Caco-2 (cell line): ENCODE data around the gene PPP2R5E. TPM values are rescaled to one million over a fixed set of nuclear protein-coding genes. Genes with fewer than 3 reads are reported as not detected.

Source experiments
- BruUV-seq: library from RNA; stranded (reverse); fragments of 400-500 nt; replicated peaks from 2 replicates; lab custom pipeline; 2021; lab: Mats Ljungman, UMichigan
- CTCF ChIA-PET: fragments of 300-600 bp; sonication (Branson Sonifier 250); formaldehyde crosslinking; loops from one replicate; lab custom pipeline; 2022; ENCODE audit warnings: antibody characterized with exemption; lab: Charles Lee
- POLR2A ChIA-PET: fragments of 300-600 bp; sonication (Branson Sonifier 250); formaldehyde crosslinking; loops from one replicate; lab custom pipeline; 2022; ENCODE audit warnings: antibody characterized with exemption; lab: Charles Lee
- DNase-seq, 2 experiments: peaks; one replicate each; pipeline versions ENCODE4 v3.0.0 to v3.0.0-alpha.2; 2020 to 2022
- H3K27me3 ChIP-seq: replicated peaks from 2 replicates; pipeline ENCODE4 v1.6.0; 2011; ENCODE audit warnings: low read length; ENCODE audit not compliant: control insufficient read depth, insufficient read depth
- H3K36me3 ChIP-seq: 2 replicates; pipeline ENCODE4 v1.5.1; 2011; ENCODE audit warnings: low read length; ENCODE audit not compliant: control insufficient read depth, insufficient read depth
- H3K4me1 ChIP-seq: fragments of 250-450 bp; sonication (Bioruptor Pico); 2 replicates; pipeline ENCODE4 v1.5.1; 2020; ENCODE audit warnings: mild to moderate bottlenecking
- H3K4me3 ChIP-seq: 2 replicates; pipeline ENCODE4 v1.5.1; 2011; ENCODE audit warnings: low read depth, mild to moderate bottlenecking, control low read depth, low read length
- H3K9me3 ChIP-seq: fragments of 250-450 bp; sonication (Bioruptor Pico); 2 replicates; pipeline ENCODE4 v1.5.1; 2020; ENCODE audit warnings: mild to moderate bottlenecking, moderate library complexity
- H3K27ac Mint-ChIP-seq: one replicate; pipeline ENCODE4 v1.8.0; 2022; ENCODE audit warnings: mixed read lengths; ENCODE audit not compliant: unreplicated experiment
- H3K27me3 Mint-ChIP-seq: one replicate; pipeline ENCODE4 v1.8.0; 2022; ENCODE audit warnings: mixed read lengths; ENCODE audit not compliant: insufficient read depth, unreplicated experiment
- H3K36me3 Mint-ChIP-seq: one replicate; pipeline ENCODE4 v1.8.0; 2022; ENCODE audit warnings: mild to moderate bottlenecking, mixed read lengths; ENCODE audit not compliant: insufficient read depth, unreplicated experiment
- H3K4me1 Mint-ChIP-seq: one replicate; pipeline ENCODE4 v1.8.0; 2022; ENCODE audit warnings: low read depth, mixed read lengths; ENCODE audit not compliant: unreplicated experiment
- H3K4me3 Mint-ChIP-seq: one replicate; pipeline ENCODE4 v1.8.0; 2022; ENCODE audit warnings: mild to moderate bottlenecking, moderate library complexity, mixed read lengths; ENCODE audit not compliant: unreplicated experiment
- H3K9me3 Mint-ChIP-seq: one replicate; pipeline ENCODE4 v1.8.0; 2022; ENCODE audit warnings: mixed read lengths; ENCODE audit not compliant: unreplicated experiment
- CTCF ChIP-seq, 2 experiments: fragments of 200-600 bp in 1 of 2; IDR thresholded peaks; 1 replicate in 1 of 2; 2 replicates in 1 of 2; pipeline versions ENCODE4 v1.5.1 to v1.8.0; 2011 to 2022; ENCODE audit warnings: antibody characterized with exemption in 1 of 2, control low read depth in 1 of 2, inconsistent platforms in 1 of 2, low read depth in 1 of 2, low read length in 1 of 2, mild to moderate bottlenecking in 1 of 2, moderate library complexity in 1 of 2; ENCODE audit not compliant: insufficient read depth in 1 of 2, severe bottlenecking in 1 of 2, unreplicated experiment in 1 of 2
- intact Hi-C: fragments of 100-400 bp; cut with micrococcal nuclease; formaldehyde crosslinking; loops from one replicate; pipeline ENCODE4 v1.10.0; 2022; ENCODE audit not compliant: unreplicated experiment
- total RNA-seq: library from RNA; stranded (reverse); gene quantifications from 2 replicates; pipeline ENCODE4 v1.2.3, GENCODE V29; 2022

The PPP2R5E gene
- total RNA-seq, 1 experiment from 2014 or later = 58.6 TPM

- POLR2A ChIA-PET = no interaction called here
- Histone ChIP-seq H3K9me3 (no peaks in the 10 kb centered on the region), H3K4me1 (no peaks in the 10 kb centered on the region), H3K4me3 (no peak overlapping the region), H3K36me3 (no peaks in the 10 kb centered on the region), H3K27me3 (no peaks in the 10 kb centered on the region)
- Mint-ChIP-seq H3K27me3 (no peaks in the 10 kb centered on the region), H3K27ac (no peak overlapping the region), H3K4me1 (no peaks in the 10 kb centered on the region), H3K4me3 (no peak overlapping the region), H3K9me3 (no peaks in the 10 kb centered on the region), H3K36me3 (peaks cover 30% of the 10 kb centered on the region)
- CTCF ChIA-PET = no interaction called here
- no TSS peak for BruUV-seq
- TF ChIP-seq CTCF (IDR thresholded peaks at IDR 0.05; ENCODE audit: insufficient read depth in 1 of 2, low read depth in 1 of 2, low read length in 1 of 2, severe bottlenecking in 1 of 2, unreplicated experiment in 1 of 2) = no peak
- intact Hi-C loops = no loop called here
- DNase-seq = no peak
Measured at GRCh38 chr14:63405715-63406114, 137.5 kb downstream of the PPP2R5E start.

GRCh38 chr14:63404906-63405305 is 138.3 kb downstream of the PPP2R5E start:
- Histone ChIP-seq H3K4me1 (no peaks in the 10 kb centered on the region), H3K36me3 (no peaks in the 10 kb centered on the region), H3K9me3 (no peaks in the 10 kb centered on the region), H3K4me3 (no peak overlapping the region), H3K27me3 (no peaks in the 10 kb centered on the region)
- Mint-ChIP-seq H3K4me3 (no peak overlapping the region), H3K4me1 (no peaks in the 10 kb centered on the region), H3K36me3 (peaks cover 28% of the 10 kb centered on the region), H3K27me3 (no peaks in the 10 kb centered on the region), H3K27ac (no peak overlapping the region), H3K9me3 (no peaks in the 10 kb centered on the region)
- intact Hi-C loops = no loop called here
- no peak for DNase-seq
- no peak for TF ChIP-seq CTCF (IDR thresholded peaks at IDR 0.05; ENCODE audit: insufficient read depth in 1 of 2, low read depth in 1 of 2, low read length in 1 of 2, severe bottlenecking in 1 of 2, unreplicated experiment in 1 of 2)
- BruUV-seq = no TSS peak
- POLR2A ChIA-PET = no interaction called here
- CTCF ChIA-PET = no interaction called here

- no peak overlapping the region for H3K27ac Mint-ChIP-seq
- H3K4me1 Mint-ChIP-seq = no peaks in the 10 kb centered on the region
- DNase-seq = no peak
Measured at GRCh38 chr14:63401646-63402045, 141.5 kb downstream of the PPP2R5E start.

More at GRCh38 chr14:63401646-63402045, 141.5 kb downstream of the PPP2R5E start:
- H3K4me3 ChIP-seq = no peak overlapping the region
- Mint-ChIP-seq H3K4me3 (no peak overlapping the region), H3K9me3 (no peaks in the 10 kb centered on the region), H3K36me3 (peaks cover 28% of the 10 kb centered on the region), H3K27me3 (no peaks in the 10 kb centered on the region)
- BruUV-seq = no TSS peak
- CTCF ChIA-PET = no interaction called here
- no peaks in the 10 kb centered on the region for H3K9me3 ChIP-seq
- POLR2A ChIA-PET = no interaction called here
- no peak for TF ChIP-seq CTCF (IDR thresholded peaks at IDR 0.05; ENCODE audit: insufficient read depth in 1 of 2, low read depth in 1 of 2, low read length in 1 of 2, severe bottlenecking in 1 of 2, unreplicated experiment in 1 of 2)
- intact Hi-C loops = no loop called here
- no peaks in the 10 kb centered on the region; the same call in 1 of the 2 replicates for H3K36me3 ChIP-seq
- no peaks in the 10 kb centered on the region for H3K27me3 ChIP-seq
- H3K4me1 ChIP-seq = peaks cover 5% of the 10 kb centered on the region; the same call in 1 of the 2 replicates
